Measurements from ENCODE around the gene LRRC53. TPM values are rescaled to one million over a fixed set of nuclear protein-coding genes. Genes with fewer than 3 reads are reported as not detected.

The LRRC53 gene
- polyA plus RNA-seq, 3 donors = not detected

GRCh38 chr1:74548961-74549750 lies 36.7 kb upstream of the LRRC53 start:
- H3K4me3 Mint-ChIP-seq = no peak overlapping the region
- Histone ChIP-seq H3K9ac (ENCODE audit: insufficient read depth, low read length, poor library complexity, severe bottlenecking) (no peak overlapping the region), H4K20me1 (ENCODE audit: insufficient read depth, low read length) (no peaks in the 10 kb centered on the region), H2AFZ (ENCODE audit: insufficient read depth, low read depth, low read length, poor library complexity, severe bottlenecking) (no peak overlapping the region), H3K36me3 (replicated peaks in 1 of 2; ENCODE audit: control insufficient read depth in 1 of 2, insufficient read depth in 2 of 2, low read length in 2 of 2) (no peaks in the 10 kb centered on the region), H3K4me1 (ENCODE audit: control insufficient read depth in 1 of 2, insufficient read depth in 2 of 2, low read length in 2 of 2) (no peaks in the 10 kb centered on the region), H3K4me3 (replicated peaks in 1 of 3; ENCODE audit: low read depth in 2 of 3, low read length in 3 of 3) (no peak overlapping the region), H3K79me2 (ENCODE audit: insufficient read depth, low read length) (no peaks in the 10 kb centered on the region), H3K4me2 (replicated peaks; ENCODE audit: extremely low read depth, low read length, poor library complexity, severe bottlenecking) (no peak overlapping the region), H3K27me3 (ENCODE audit: control insufficient read depth in 2 of 2, insufficient read depth in 2 of 2, low read length in 2 of 2) (no peaks in the 10 kb centered on the region), H3K27ac (ENCODE audit: low read depth in 1 of 2, low read length in 2 of 2) (no peak overlapping the region), H3K9me3 (replicated peaks in 1 of 2; ENCODE audit: control insufficient read depth in 1 of 2, insufficient read depth in 1 of 2, low read length in 2 of 2) (no peaks in the 10 kb centered on the region)
- H3K27me3 Mint-ChIP-seq (ENCODE audit: low read depth in 3 of 3) = peaks cover 0 to 1% (median 0%) of the 10 kb centered on the region in 3 donors
- DNase-seq = no peak
- no peaks in the 10 kb centered on the region for H3K36me3 Mint-ChIP-seq
- TF ChIP-seq CTCF (IDR thresholded peaks at IDR 0.05) = no peak
- WGBS (ENCODE audit: insufficient coverage) = 80% methylated on average over 1 of the region's 4 CpGs
- intact Hi-C loops (cut with micrococcal nuclease) = no loop called here
- H3K27ac Mint-ChIP-seq = no peak overlapping the region
- peaks cover 0 to 11% (median 4%) of the 10 kb centered on the region in 7 donors for H3K9me3 Mint-ChIP-seq
- no peaks in the 10 kb centered on the region for H3K4me1 Mint-ChIP-seq

- no peak overlapping the region for H3K4me3 Mint-ChIP-seq
- Histone ChIP-seq H3K4me3 (replicated peaks in 1 of 3; ENCODE audit: low read depth in 2 of 3, low read length in 3 of 3) (no peak overlapping the region), H3K4me1 (ENCODE audit: control insufficient read depth in 1 of 2, insufficient read depth in 2 of 2, low read length in 2 of 2) (no peaks in the 10 kb centered on the region), H3K4me2 (replicated peaks; ENCODE audit: extremely low read depth, low read length, poor library complexity, severe bottlenecking) (no peak overlapping the region), H3K79me2 (ENCODE audit: insufficient read depth, low read length) (no peaks in the 10 kb centered on the region), H2AFZ (ENCODE audit: insufficient read depth, low read depth, low read length, poor library complexity, severe bottlenecking) (no peak overlapping the region), H3K27me3 (ENCODE audit: control insufficient read depth in 2 of 2, insufficient read depth in 2 of 2, low read length in 2 of 2) (no peaks in the 10 kb centered on the region), H3K27ac (ENCODE audit: low read depth in 1 of 2, low read length in 2 of 2) (no peak overlapping the region), H3K9me3 (replicated peaks in 1 of 2; ENCODE audit: control insufficient read depth in 1 of 2, insufficient read depth in 1 of 2, low read length in 2 of 2) (peaks cover 0 to 3% of the 10 kb centered on the region in 2 donors), H4K20me1 (ENCODE audit: insufficient read depth, low read length) (no peaks in the 10 kb centered on the region), H3K36me3 (replicated peaks in 1 of 2; ENCODE audit: control insufficient read depth in 1 of 2, insufficient read depth in 2 of 2, low read length in 2 of 2) (no peaks in the 10 kb centered on the region), H3K9ac (ENCODE audit: insufficient read depth, low read length, poor library complexity, severe bottlenecking) (no peak overlapping the region)
- intact Hi-C loops (cut with micrococcal nuclease) = no loop called here
- H3K9me3 Mint-ChIP-seq = peaks cover 0 to 13% (median 4%) of the 10 kb centered on the region in 7 donors
- 90% methylated on average over 2 of the region's 2 CpGs for WGBS (ENCODE audit: insufficient coverage)
- no peaks in the 10 kb centered on the region for H3K4me1 Mint-ChIP-seq
- H3K36me3 Mint-ChIP-seq = no peaks in the 10 kb centered on the region
- no peak overlapping the region for H3K27ac Mint-ChIP-seq
- TF ChIP-seq CTCF (IDR thresholded peaks at IDR 0.05) = no peak
- DNase-seq = no peak
- H3K27me3 Mint-ChIP-seq (ENCODE audit: low read depth in 3 of 3) = no peaks in the 10 kb centered on the region
These were observed 33.4 kb upstream of the LRRC53 start for GRCh38 chr1:74545821-74546220.
